ENCODE results near the gene VAPA.

DNA sequence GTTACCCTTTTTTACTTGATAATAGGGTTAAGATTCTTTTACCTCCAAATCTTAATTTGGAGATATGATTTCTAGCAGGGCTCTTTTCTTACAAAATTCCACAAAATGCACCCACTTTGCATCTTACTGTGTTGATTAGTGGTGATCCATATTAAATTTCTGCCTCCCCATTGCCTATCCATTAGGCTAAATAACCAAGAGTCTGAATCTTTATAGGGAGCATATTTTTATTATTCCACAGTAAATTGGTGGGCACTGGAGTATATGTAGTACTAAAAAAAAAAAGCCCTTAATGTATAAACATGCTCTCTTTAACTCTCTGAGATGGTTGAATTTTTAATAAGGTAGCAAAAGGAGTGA is 36.2 kb upstream of the VAPA start:
- TF ChIP-seq, protein P1, sequence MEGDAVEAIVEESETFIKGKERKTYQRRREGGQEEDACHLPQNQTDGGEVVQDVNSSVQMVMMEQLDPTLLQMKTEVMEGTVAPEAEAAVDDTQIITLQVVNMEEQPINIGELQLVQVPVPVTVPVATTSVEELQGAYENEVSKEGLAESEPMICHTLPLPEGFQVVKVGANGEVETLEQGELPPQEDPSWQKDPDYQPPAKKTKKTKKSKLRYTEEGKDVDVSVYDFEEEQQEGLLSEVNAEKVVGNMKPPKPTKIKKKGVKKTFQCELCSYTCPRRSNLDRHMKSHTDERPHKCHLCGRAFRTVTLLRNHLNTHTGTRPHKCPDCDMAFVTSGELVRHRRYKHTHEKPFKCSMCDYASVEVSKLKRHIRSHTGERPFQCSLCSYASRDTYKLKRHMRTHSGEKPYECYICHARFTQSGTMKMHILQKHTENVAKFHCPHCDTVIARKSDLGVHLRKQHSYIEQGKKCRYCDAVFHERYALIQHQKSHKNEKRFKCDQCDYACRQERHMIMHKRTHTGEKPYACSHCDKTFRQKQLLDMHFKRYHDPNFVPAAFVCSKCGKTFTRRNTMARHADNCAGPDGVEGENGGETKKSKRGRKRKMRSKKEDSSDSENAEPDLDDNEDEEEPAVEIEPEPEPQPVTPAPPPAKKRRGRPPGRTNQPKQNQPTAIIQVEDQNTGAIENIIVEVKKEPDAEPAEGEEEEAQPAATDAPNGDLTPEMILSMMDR (conservative IDR thresholded peaks at IDR 0.05; ENCODE audit: low read depth, low read length), result no peak
- no peak for TF ChIP-seq CEBPB (IDR thresholded peaks at IDR 0.05; ENCODE audit: low read depth, low read length)
- TF ChIP-seq, protein P2, sequence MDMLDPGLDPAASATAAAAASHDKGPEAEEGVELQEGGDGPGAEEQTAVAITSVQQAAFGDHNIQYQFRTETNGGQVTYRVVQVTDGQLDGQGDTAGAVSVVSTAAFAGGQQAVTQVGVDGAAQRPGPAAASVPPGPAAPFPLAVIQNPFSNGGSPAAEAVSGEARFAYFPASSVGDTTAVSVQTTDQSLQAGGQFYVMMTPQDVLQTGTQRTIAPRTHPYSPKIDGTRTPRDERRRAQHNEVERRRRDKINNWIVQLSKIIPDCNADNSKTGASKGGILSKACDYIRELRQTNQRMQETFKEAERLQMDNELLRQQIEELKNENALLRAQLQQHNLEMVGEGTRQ (IDR thresholded peaks at IDR 0.05; ENCODE audit: low read depth, low read length), result no peak
- TF ChIP-seq RCOR1 (IDR thresholded peaks at IDR 0.05; ENCODE audit: insufficient replicate concordance, low read length), result no peak
- no peak for TF ChIP-seq POLR2A (IDR thresholded peaks at IDR 0.05; ENCODE audit: low read depth, low read length)
- TF ChIP-seq, protein P3, sequence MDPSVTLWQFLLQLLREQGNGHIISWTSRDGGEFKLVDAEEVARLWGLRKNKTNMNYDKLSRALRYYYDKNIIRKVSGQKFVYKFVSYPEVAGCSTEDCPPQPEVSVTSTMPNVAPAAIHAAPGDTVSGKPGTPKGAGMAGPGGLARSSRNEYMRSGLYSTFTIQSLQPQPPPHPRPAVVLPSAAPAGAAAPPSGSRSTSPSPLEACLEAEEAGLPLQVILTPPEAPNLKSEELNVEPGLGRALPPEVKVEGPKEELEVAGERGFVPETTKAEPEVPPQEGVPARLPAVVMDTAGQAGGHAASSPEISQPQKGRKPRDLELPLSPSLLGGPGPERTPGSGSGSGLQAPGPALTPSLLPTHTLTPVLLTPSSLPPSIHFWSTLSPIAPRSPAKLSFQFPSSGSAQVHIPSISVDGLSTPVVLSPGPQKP (IDR thresholded peaks at IDR 0.05; ENCODE audit: borderline replicate concordance, low read depth, low read length), result no peak
- TF ChIP-seq RAD21 (IDR thresholded peaks at IDR 0.05; ENCODE audit: low read length), result no peak
- no peak for TF ChIP-seq RFX5 (IDR thresholded peaks at IDR 0.05; ENCODE audit: low read depth, low read length)
- no peak for TF ChIP-seq NFE2L2 (IDR thresholded peaks at IDR 0.05; ENCODE audit: low read depth, low read length)
- no peak for TF ChIP-seq BHLHE40 (IDR thresholded peaks at IDR 0.05; ENCODE audit: low read depth, low read length)
- no peak for TF ChIP-seq SMC3 (IDR thresholded peaks at IDR 0.05; ENCODE audit: low read depth, low read length)

All from IMR-90 (cell line).